Measurements from ENCODE around the gene C7orf25. TPM values are rescaled to one million over a fixed set of nuclear protein-coding genes. Genes with fewer than 3 reads are reported as not detected.

The C7orf25 gene
- total and polyA plus RNA-seq, 2 donors = 2.3 to 4.1 TPM

- H3K9me3 ChIP-seq (ENCODE audit: control insufficient read depth in 2 of 2, insufficient read depth in 1 of 2, low read length in 1 of 2) = no peaks in the 10 kb centered on the region
- H3K4me3 ChIP-seq (ENCODE audit: low read length in 2 of 2) = no peak overlapping the region
- no peaks in the 10 kb centered on the region for H3K4me1 ChIP-seq (ENCODE audit: control insufficient read depth in 2 of 2, insufficient read depth in 2 of 2, low read length in 2 of 2)
- no peaks in the 10 kb centered on the region for H3K27me3 ChIP-seq (ENCODE audit: control insufficient read depth in 2 of 2, insufficient read depth in 1 of 2, low read length in 1 of 2)
- DNase-seq (ENCODE audit: low read depth in 6 of 9, low spot score in 9 of 9) = no peak
- H3K36me3 ChIP-seq (ENCODE audit: control insufficient read depth in 2 of 2, insufficient read depth in 2 of 2, low read length in 1 of 2) = peaks cover 23 to 74% of the 10 kb centered on the region in 2 donors
- 99% methylated on average over 3 of the region's 3 CpGs for whole genome bisulfite sequencing
- no peak overlapping the region for H3K27ac ChIP-seq (ENCODE audit: low read depth in 1 of 2, low read length in 1 of 2)
Observed at GRCh38 chr7:42922017-42922753, 10.3 kb upstream of the C7orf25 start.

- Histone ChIP-seq H3K36me3 (ENCODE audit: control insufficient read depth in 2 of 2, insufficient read depth in 2 of 2, low read length in 1 of 2) (peaks cover 19 to 45% of the 10 kb centered on the region in 2 donors), H3K4me3 (ENCODE audit: low read length in 2 of 2) (no peak overlapping the region), H3K4me1 (ENCODE audit: control insufficient read depth in 2 of 2, insufficient read depth in 2 of 2, low read length in 2 of 2) (peaks cover 6 to 19% of the 10 kb centered on the region in 2 donors), H3K27me3 (ENCODE audit: control insufficient read depth in 2 of 2, insufficient read depth in 1 of 2, low read length in 1 of 2) (no peaks in the 10 kb centered on the region), H3K9me3 (ENCODE audit: control insufficient read depth in 2 of 2, insufficient read depth in 1 of 2, low read length in 1 of 2) (no peaks in the 10 kb centered on the region), H3K27ac (ENCODE audit: low read depth in 1 of 2, low read length in 1 of 2) (no peak overlapping the region)
- WGBS = 92% methylated on average over 1 of the region's 1 CpG
- DNase-seq (ENCODE audit: low read depth in 6 of 9, low spot score in 9 of 9) = no peak
Observed at GRCh38 chr7:42915356-42915755, 3.5 kb upstream of the C7orf25 start.

GRCh38 chr7:42914421-42915045 is 2.7 kb upstream of the C7orf25 start:
- Histone ChIP-seq H3K4me1 (ENCODE audit: control insufficient read depth in 2 of 2, insufficient read depth in 2 of 2, low read length in 2 of 2) (peaks cover 6 to 19% of the 10 kb centered on the region in 2 donors), H3K4me3 (ENCODE audit: low read length in 2 of 2) (no peak overlapping the region), H3K9me3 (ENCODE audit: control insufficient read depth in 2 of 2, insufficient read depth in 1 of 2, low read length in 1 of 2) (no peaks in the 10 kb centered on the region), H3K27me3 (ENCODE audit: control insufficient read depth in 2 of 2, insufficient read depth in 1 of 2, low read length in 1 of 2) (no peaks in the 10 kb centered on the region), H3K36me3 (ENCODE audit: control insufficient read depth in 2 of 2, insufficient read depth in 2 of 2, low read length in 1 of 2) (peaks cover 14 to 38% of the 10 kb centered on the region in 2 donors), H3K27ac (ENCODE audit: low read depth in 1 of 2, low read length in 1 of 2) (no peak overlapping the region)
- WGBS = 58% methylated on average over 5 of the region's 5 CpGs
- no peak for DNase-seq (ENCODE audit: low read depth in 6 of 9, low spot score in 9 of 9)

GRCh38 chr7:42914009-42914408 is 2.1 kb upstream of the C7orf25 start:
- no peak for DNase-seq (ENCODE audit: low read depth in 6 of 9, low spot score in 9 of 9)
- WGBS = 82% methylated on average over 6 of the region's 6 CpGs
- peaks cover 14 to 33% of the 10 kb centered on the region in 2 donors for H3K36me3 ChIP-seq (ENCODE audit: control insufficient read depth in 2 of 2, insufficient read depth in 2 of 2, low read length in 1 of 2)
- H3K4me1 ChIP-seq (ENCODE audit: control insufficient read depth in 2 of 2, insufficient read depth in 2 of 2, low read length in 2 of 2) = peaks cover 6 to 19% of the 10 kb centered on the region in 2 donors
- H3K9me3 ChIP-seq (ENCODE audit: control insufficient read depth in 2 of 2, insufficient read depth in 1 of 2, low read length in 1 of 2) = no peaks in the 10 kb centered on the region
- peak overlapping the region in 1 of 2 donors; percentile 10 for H3K27ac ChIP-seq (ENCODE audit: low read depth in 1 of 2, low read length in 1 of 2)
- no peaks in the 10 kb centered on the region for H3K27me3 ChIP-seq (ENCODE audit: control insufficient read depth in 2 of 2, insufficient read depth in 1 of 2, low read length in 1 of 2)
- H3K4me3 ChIP-seq (ENCODE audit: low read length in 2 of 2) = no peak overlapping the region

- H3K4me3 ChIP-seq (ENCODE audit: low read length in 2 of 2) = no peak overlapping the region
- peaks cover 9 to 31% of the 10 kb centered on the region in 2 donors for H3K36me3 ChIP-seq (ENCODE audit: control insufficient read depth in 2 of 2, insufficient read depth in 2 of 2, low read length in 1 of 2)
- 15% methylated on average over 2 of the region's 2 CpGs for WGBS
- H3K27ac ChIP-seq (ENCODE audit: low read depth in 1 of 2, low read length in 1 of 2) = peak overlapping the region in 1 of 2 donors; percentile 53
- peaks cover 6 to 19% of the 10 kb centered on the region in 2 donors for H3K4me1 ChIP-seq (ENCODE audit: control insufficient read depth in 2 of 2, insufficient read depth in 2 of 2, low read length in 2 of 2)
- H3K27me3 ChIP-seq (ENCODE audit: control insufficient read depth in 2 of 2, insufficient read depth in 1 of 2, low read length in 1 of 2) = no peaks in the 10 kb centered on the region
- H3K9me3 ChIP-seq (ENCODE audit: control insufficient read depth in 2 of 2, insufficient read depth in 1 of 2, low read length in 1 of 2) = no peaks in the 10 kb centered on the region
- DNase-seq (ENCODE audit: low read depth in 6 of 9, low spot score in 9 of 9) = peak in 2 of 9 donors; percentile 18 to 54
Observed at GRCh38 chr7:42913591-42913990, 1.7 kb upstream of the C7orf25 start.

- H3K27me3 ChIP-seq (ENCODE audit: control insufficient read depth in 2 of 2, insufficient read depth in 1 of 2, low read length in 1 of 2) = no peaks in the 10 kb centered on the region
- H3K9me3 ChIP-seq (ENCODE audit: control insufficient read depth in 2 of 2, insufficient read depth in 1 of 2, low read length in 1 of 2) = no peaks in the 10 kb centered on the region
- 96% methylated on average over 2 of the region's 2 CpGs for WGBS
- no peak for DNase-seq (ENCODE audit: low read depth in 6 of 9, low spot score in 9 of 9)
- H3K27ac ChIP-seq (ENCODE audit: low read depth in 1 of 2, low read length in 1 of 2) = no peak overlapping the region
- H3K4me3 ChIP-seq (ENCODE audit: low read length in 2 of 2) = no peak overlapping the region
- H3K36me3 ChIP-seq (ENCODE audit: control insufficient read depth in 2 of 2, insufficient read depth in 2 of 2, low read length in 1 of 2) = peaks cover 0 to 7% of the 10 kb centered on the region in 2 donors
- peaks cover 6 to 19% of the 10 kb centered on the region in 2 donors for H3K4me1 ChIP-seq (ENCODE audit: control insufficient read depth in 2 of 2, insufficient read depth in 2 of 2, low read length in 2 of 2)
Observed at GRCh38 chr7:42910306-42910705, 1.6 kb downstream of the C7orf25 start.

GRCh38 chr7:42907316-42907715 is 4.6 kb downstream of the C7orf25 start:
- Histone ChIP-seq H3K4me3 (ENCODE audit: low read length in 2 of 2) (no peak overlapping the region), H3K27ac (ENCODE audit: low read depth in 1 of 2, low read length in 1 of 2) (no peak overlapping the region), H3K4me1 (ENCODE audit: control insufficient read depth in 2 of 2, insufficient read depth in 2 of 2, low read length in 2 of 2) (peaks cover 0 to 8% of the 10 kb centered on the region in 2 donors), H3K27me3 (ENCODE audit: control insufficient read depth in 2 of 2, insufficient read depth in 1 of 2, low read length in 1 of 2) (no peaks in the 10 kb centered on the region), H3K36me3 (ENCODE audit: control insufficient read depth in 2 of 2, insufficient read depth in 2 of 2, low read length in 1 of 2) (no peaks in the 10 kb centered on the region), H3K9me3 (ENCODE audit: control insufficient read depth in 2 of 2, insufficient read depth in 1 of 2, low read length in 1 of 2) (no peaks in the 10 kb centered on the region)
- no peak for DNase-seq (ENCODE audit: low read depth in 6 of 9, low spot score in 9 of 9)

GRCh38 chr7:42906181-42906580 is 5.7 kb downstream of the C7orf25 start:
- Histone ChIP-seq H3K4me1 (ENCODE audit: control insufficient read depth in 2 of 2, insufficient read depth in 2 of 2, low read length in 2 of 2) (peaks cover 0 to 4% of the 10 kb centered on the region in 2 donors), H3K27ac (ENCODE audit: low read depth in 1 of 2, low read length in 1 of 2) (no peak overlapping the region), H3K36me3 (ENCODE audit: control insufficient read depth in 2 of 2, insufficient read depth in 2 of 2, low read length in 1 of 2) (no peaks in the 10 kb centered on the region), H3K4me3 (ENCODE audit: low read length in 2 of 2) (no peak overlapping the region), H3K9me3 (ENCODE audit: control insufficient read depth in 2 of 2, insufficient read depth in 1 of 2, low read length in 1 of 2) (no peaks in the 10 kb centered on the region), H3K27me3 (ENCODE audit: control insufficient read depth in 2 of 2, insufficient read depth in 1 of 2, low read length in 1 of 2) (no peaks in the 10 kb centered on the region)
- DNase-seq (ENCODE audit: low read depth in 6 of 9, low spot score in 9 of 9) = no peak
- 100% methylated on average over 1 of the region's 1 CpG for WGBS

GRCh38 chr7:42902331-42902730 is 9.5 kb downstream of the C7orf25 start:
- no peak overlapping the region for H3K27ac ChIP-seq (ENCODE audit: low read depth in 1 of 2, low read length in 1 of 2)
- H3K9me3 ChIP-seq (ENCODE audit: control insufficient read depth in 2 of 2, insufficient read depth in 1 of 2, low read length in 1 of 2) = no peaks in the 10 kb centered on the region
- DNase-seq (ENCODE audit: low read depth in 6 of 9, low spot score in 9 of 9) = no peak
- H3K4me3 ChIP-seq (ENCODE audit: low read length in 2 of 2) = no peak overlapping the region
- no peaks in the 10 kb centered on the region for H3K4me1 ChIP-seq (ENCODE audit: control insufficient read depth in 2 of 2, insufficient read depth in 2 of 2, low read length in 2 of 2)
- WGBS = 35% methylated on average over 3 of the region's 3 CpGs
- no peaks in the 10 kb centered on the region for H3K27me3 ChIP-seq (ENCODE audit: control insufficient read depth in 2 of 2, insufficient read depth in 1 of 2, low read length in 1 of 2)
- H3K36me3 ChIP-seq (ENCODE audit: control insufficient read depth in 2 of 2, insufficient read depth in 2 of 2, low read length in 1 of 2) = no peaks in the 10 kb centered on the region

Measured in thymus (tissue), 11 donors.